Measurements from ENCODE around the gene MBOAT2. TPM values are rescaled to one million over a fixed set of nuclear protein-coding genes. Genes with fewer than 3 reads are reported as not detected.

Gene MBOAT2
- total and polyA plus RNA-seq, 12 donors: 0.24 to 9.6 (median 2.3) TPM

- H3K27me3 ChIP-seq: no peaks in the 10 kb centered on the region
- DNase-seq: no peak
- TF ChIP-seq POLR2A (IDR thresholded peaks at IDR 0.05) (no peak), CTCF (IDR thresholded peaks at IDR 0.05) (no peak)
- intact Hi-C loops (cut with DNase I): no loop called here
- WGBS, 4 donors: 90 to 96% (median 93%) methylated on average over 3 of the region's 3 CpGs
- H3K4me1 ChIP-seq (replicated peaks in 1 of 2): no peaks in the 10 kb centered on the region
- no peak overlapping the region for H3K27ac ChIP-seq
- H3K9me3 ChIP-seq (replicated peaks in 1 of 3): no peaks in the 10 kb centered on the region
- peaks cover 0 to 56% of the 10 kb centered on the region in 2 donors for H3K36me3 ChIP-seq (replicated peaks in 1 of 2)
- H3K4me3 ChIP-seq: no peak overlapping the region
Observed at GRCh38 chr2:8802741-8803140, 200.7 kb downstream of the MBOAT2 start.

Other genes with a start within 250 kb of the MBOAT2 start
- gene KIDINS220, start 166.1 kb downstream of the MBOAT2 start, total RNA-seq: 100 to 1,000 TPM in 1 of 9 donors, 10 to 100 TPM in 8; 47.5 to 162 (median 60.1) TPM
- gene KIDINS220, start 166.1 kb downstream of the MBOAT2 start, polyA plus RNA-seq: 10 to 100 TPM; 17.1 to 41.2 (median 23.4) TPM
- gene ASAP2, start 203.1 kb upstream of the MBOAT2 start, total RNA-seq: 10 to 100 TPM in 2 of 9 donors, 1 to 10 TPM in 7; 5.4 to 12.9 (median 7.7) TPM
- gene ASAP2, start 203.1 kb upstream of the MBOAT2 start, polyA plus RNA-seq: 10 to 100 TPM in 1 of 3 donors, 1 to 10 TPM in 2; 5.4 to 10.5 (median 7.8) TPM

Measured in adrenal gland (tissue), 12 donors.